ENCODE data around the gene NUDT22. TPM values are rescaled to one million over a fixed set of nuclear protein-coding genes. Genes with fewer than 3 reads are reported as not detected.

The NUDT22 gene
- total RNA-seq, 1 donor from 2014 or later = 40.8 TPM

- Mint-ChIP-seq H3K9me3 (no peaks in the 10 kb centered on the region), H3K27ac (ENCODE audit: unreplicated experiment) (no peak overlapping the region), H3K36me3 (ENCODE audit: low read depth) (peaks cover 3% of the 10 kb centered on the region), H3K4me3 (peak overlapping the region; percentile 86), H3K27me3 (ENCODE audit: low read depth) (no peaks in the 10 kb centered on the region), H3K4me1 (peaks cover 20% of the 10 kb centered on the region)
- peak; percentile 17 for TF ChIP-seq CTCF (conservative IDR thresholded peaks at IDR 0.05)
- DNase-seq (ENCODE audit: low read depth, low spot score) = no peak
Measured at GRCh38 chr11:64234647-64235379, 8.7 kb downstream of the NUDT22 start.

- no peak for TF ChIP-seq CTCF (conservative IDR thresholded peaks at IDR 0.05)
- Mint-ChIP-seq H3K27me3 (ENCODE audit: low read depth) (no peaks in the 10 kb centered on the region), H3K4me1 (peaks cover 22% of the 10 kb centered on the region), H3K4me3 (peak overlapping the region; percentile 86), H3K36me3 (ENCODE audit: low read depth) (peaks cover 3% of the 10 kb centered on the region), H3K9me3 (no peaks in the 10 kb centered on the region), H3K27ac (ENCODE audit: unreplicated experiment) (no peak overlapping the region)
- no peak for DNase-seq (ENCODE audit: low read depth, low spot score)
Measured at GRCh38 chr11:64235437-64236161, 9.5 kb downstream of the NUDT22 start.

GRCh38 chr11:64237484-64237951 lies 11.4 kb downstream of the NUDT22 start:
- Mint-ChIP-seq H3K36me3 (ENCODE audit: low read depth) (peaks cover 3% of the 10 kb centered on the region), H3K4me3 (peak overlapping the region; percentile 86), H3K9me3 (no peaks in the 10 kb centered on the region), H3K27me3 (ENCODE audit: low read depth) (peaks cover 2% of the 10 kb centered on the region), H3K4me1 (peaks cover 20% of the 10 kb centered on the region), H3K27ac (ENCODE audit: unreplicated experiment) (no peak overlapping the region)
- no peak for TF ChIP-seq CTCF (conservative IDR thresholded peaks at IDR 0.05)
- DNase-seq (ENCODE audit: low read depth, low spot score) = no peak

- H3K4me1 Mint-ChIP-seq = peaks cover 20% of the 10 kb centered on the region
- no peak for DNase-seq (ENCODE audit: low read depth, low spot score)
- no peak overlapping the region for H3K27ac Mint-ChIP-seq (ENCODE audit: unreplicated experiment)
- no peaks in the 10 kb centered on the region for H3K9me3 Mint-ChIP-seq
- H3K27me3 Mint-ChIP-seq (ENCODE audit: low read depth) = peaks cover 2% of the 10 kb centered on the region
- peak overlapping the region; percentile 86 for H3K4me3 Mint-ChIP-seq
- TF ChIP-seq CTCF (conservative IDR thresholded peaks at IDR 0.05) = no peak
- H3K36me3 Mint-ChIP-seq (ENCODE audit: low read depth) = peaks cover 3% of the 10 kb centered on the region
Measured at GRCh38 chr11:64238076-64238475, 12.0 kb downstream of the NUDT22 start.

GRCh38 chr11:64238999-64239398 lies 12.9 kb downstream of the NUDT22 start:
- Mint-ChIP-seq H3K27ac (ENCODE audit: unreplicated experiment) (no peak overlapping the region), H3K27me3 (ENCODE audit: low read depth) (peaks cover 2% of the 10 kb centered on the region), H3K4me1 (peaks cover 26% of the 10 kb centered on the region), H3K4me3 (peak overlapping the region; percentile 86), H3K9me3 (no peaks in the 10 kb centered on the region), H3K36me3 (ENCODE audit: low read depth) (peaks cover 3% of the 10 kb centered on the region)
- no peak for TF ChIP-seq CTCF (conservative IDR thresholded peaks at IDR 0.05)
- DNase-seq (ENCODE audit: low read depth, low spot score) = no peak

Data from neural crest cell (in vitro differentiated cells).